HL-60 (cell line): Measurements from ENCODE around the gene BRSK2.

Experiments
- POLR2AphosphoS5 ChIP-seq: IDR thresholded peaks from 2 replicates; pipeline ENCODE4 v1.6.1; 2012; ENCODE audit warnings: low read depth
- TF ChIP-seq, protein P1 (sequence below): IDR thresholded peaks from one replicate; pipeline ENCODE4 v1.5.1; 2011; ENCODE audit warnings: low read length, control low read depth, inconsistent platforms; ENCODE audit not compliant: insufficient read depth

DNA sequence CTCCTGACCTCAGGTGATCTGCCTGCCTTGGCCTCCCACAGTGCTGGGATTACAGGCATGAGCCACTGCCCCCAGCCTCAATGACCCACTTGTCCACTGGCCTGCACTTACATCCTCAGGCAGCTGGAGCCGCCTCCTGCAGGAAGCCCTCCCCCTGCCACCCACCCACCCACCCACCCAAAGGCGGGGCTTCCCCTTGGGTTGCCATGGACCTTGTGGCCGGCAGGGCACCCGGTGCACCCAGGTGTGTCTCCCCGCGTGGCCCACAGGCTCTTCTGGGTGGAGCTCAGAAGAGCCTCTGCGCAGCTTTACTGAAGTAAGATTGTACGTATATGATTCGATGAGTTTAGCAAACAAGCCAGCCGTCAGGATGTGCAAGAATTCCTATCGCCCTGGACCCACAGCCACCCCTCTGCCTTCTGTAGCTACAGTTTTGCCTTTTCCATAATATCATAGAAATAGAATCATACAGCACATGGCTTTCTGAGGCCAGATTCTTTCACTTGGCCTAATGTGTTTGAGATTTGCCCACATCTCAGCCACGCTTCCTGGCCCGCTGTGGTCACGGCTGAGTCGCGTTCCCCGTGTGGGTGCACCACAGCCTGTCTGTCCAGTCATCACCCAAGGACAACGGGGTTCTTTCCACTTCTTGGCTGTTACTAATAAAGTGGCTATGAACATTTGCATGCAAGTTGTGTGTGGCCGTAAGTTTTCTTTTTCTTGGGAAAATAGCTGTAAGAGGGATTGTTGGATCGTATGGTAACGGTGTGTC is 5.3 kb upstream of the BRSK2 start:
- TF ChIP-seq, protein P1, sequence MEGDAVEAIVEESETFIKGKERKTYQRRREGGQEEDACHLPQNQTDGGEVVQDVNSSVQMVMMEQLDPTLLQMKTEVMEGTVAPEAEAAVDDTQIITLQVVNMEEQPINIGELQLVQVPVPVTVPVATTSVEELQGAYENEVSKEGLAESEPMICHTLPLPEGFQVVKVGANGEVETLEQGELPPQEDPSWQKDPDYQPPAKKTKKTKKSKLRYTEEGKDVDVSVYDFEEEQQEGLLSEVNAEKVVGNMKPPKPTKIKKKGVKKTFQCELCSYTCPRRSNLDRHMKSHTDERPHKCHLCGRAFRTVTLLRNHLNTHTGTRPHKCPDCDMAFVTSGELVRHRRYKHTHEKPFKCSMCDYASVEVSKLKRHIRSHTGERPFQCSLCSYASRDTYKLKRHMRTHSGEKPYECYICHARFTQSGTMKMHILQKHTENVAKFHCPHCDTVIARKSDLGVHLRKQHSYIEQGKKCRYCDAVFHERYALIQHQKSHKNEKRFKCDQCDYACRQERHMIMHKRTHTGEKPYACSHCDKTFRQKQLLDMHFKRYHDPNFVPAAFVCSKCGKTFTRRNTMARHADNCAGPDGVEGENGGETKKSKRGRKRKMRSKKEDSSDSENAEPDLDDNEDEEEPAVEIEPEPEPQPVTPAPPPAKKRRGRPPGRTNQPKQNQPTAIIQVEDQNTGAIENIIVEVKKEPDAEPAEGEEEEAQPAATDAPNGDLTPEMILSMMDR: no peak
- TF ChIP-seq POLR2AphosphoS5: no peak
